SK-N-SH (cell line): ENCODE results near the gene PRDM5. TPM values are rescaled to one million over a fixed set of nuclear protein-coding genes. Genes with fewer than 3 reads are reported as not detected.

Source experiments
- CTCF ChIA-PET: fragments of 300-600, 350-600 bp; formaldehyde crosslinking; extraction: SDS; loops from one replicate; lab custom pipeline; 2021; lab: Yijun Ruan, JAX
- POLR2A ChIA-PET: fragments of 350-600 bp; sonication (Branson Sonifier 250); formaldehyde crosslinking; extraction: SDS; loops from one replicate; lab custom pipeline; 2020; ENCODE audit warnings: antibody characterized with exemption, inconsistent platforms; lab: Yijun Ruan, JAX
- DNase-seq: peaks from one replicate; pipeline ENCODE4 v3.0.0; 2012
- H2AFZ ChIP-seq: fragments of 200-600 bp; sonication (generic); 2 replicates; pipeline ENCODE4 v1.8.1; 2016; ENCODE audit warnings: antibody characterized with exemption, mild to moderate bottlenecking, low read depth
- H3F3A ChIP-seq: fragments of 200-600 bp; sonication (generic); replicated peaks from 2 replicates; pipeline ENCODE3; 2016; ENCODE audit warnings: antibody characterized with exemption, mild to moderate bottlenecking; ENCODE audit not compliant: insufficient read depth
- H3K27ac ChIP-seq, 2 experiments: fragments of 200-500 bp in 1 of 2; fragments of 200-600 bp in 1 of 2; sonication (Bioruptor generic) in 1 of 2; sonication (generic), shearing (Covaris generic) in 1 of 2; 2 replicates each; pipeline versions ENCODE4 v1.5.1 to v1.6.1; 2014 to 2016; ENCODE audit warnings: low read depth in 2 of 2, inconsistent platforms in 1 of 2, low read length in 1 of 2, mild to moderate bottlenecking in 1 of 2, mixed read lengths in 1 of 2
- H3K27me3 ChIP-seq: fragments of 200-600 bp; sonication (generic), shearing (Covaris generic); 2 replicates; pipeline ENCODE4 v1.6.1; 2016; ENCODE audit warnings: mixed run types; ENCODE audit not compliant: insufficient read depth
- H3K36me3 ChIP-seq, 2 experiments: fragments of 200-500 bp in 1 of 2; fragments of 200-600 bp in 1 of 2; sonication (Bioruptor generic) in 1 of 2; sonication (generic) in 1 of 2; replicated peaks in 1 of 2; 2 replicates each; pipeline versions ENCODE3 to v1.5.1; 2014 to 2016; ENCODE audit warnings: low read length in 1 of 2, mild to moderate bottlenecking in 1 of 2; ENCODE audit not compliant: insufficient read depth in 2 of 2, control insufficient read depth in 1 of 2
- H3K4me1 ChIP-seq, 2 experiments: fragments of 200-500 bp in 1 of 2; fragments of 200-600 bp in 1 of 2; sonication (Bioruptor generic) in 1 of 2; sonication (generic), shearing (Covaris generic) in 1 of 2; 2 replicates each; pipeline versions ENCODE4 v1.5.1 to v1.6.1; 2014 to 2016; ENCODE audit warnings: low read depth in 1 of 2, low read length in 1 of 2, mixed run types in 1 of 2; ENCODE audit not compliant: insufficient read depth in 2 of 2, control insufficient read depth in 1 of 2
- H3K4me2 ChIP-seq: fragments of 200-600 bp; sonication (generic), shearing (Covaris generic); 2 replicates; pipeline ENCODE4 v1.6.1; 2017; ENCODE audit warnings: mixed run types
- H3K4me3 ChIP-seq, 2 experiments: fragments of 200-500 bp in 1 of 2; fragments of 200-600 bp in 1 of 2; sonication (Bioruptor generic) in 1 of 2; sonication (generic), shearing (Covaris generic) in 1 of 2; 2 replicates each; pipeline versions ENCODE4 v1.5.1 to v1.8.1; 2014 to 2016; ENCODE audit warnings: low read depth in 2 of 2, inconsistent platforms in 1 of 2, low read length in 1 of 2, mild to moderate bottlenecking in 1 of 2, mixed read lengths in 1 of 2, moderate library complexity in 1 of 2
- H3K79me2 ChIP-seq: fragments of 200-600 bp; sonication (generic); 2 replicates; pipeline ENCODE4 v1.8.1; 2017; ENCODE audit warnings: mild to moderate bottlenecking; ENCODE audit not compliant: insufficient read depth
- H3K9ac ChIP-seq: fragments of 200-600 bp; sonication (generic); 2 replicates; pipeline ENCODE4 v1.6.1; 2017; ENCODE audit warnings: mixed run types
- H3K9me2 ChIP-seq: fragments of 200-600 bp; sonication (generic); 2 replicates; pipeline ENCODE4 v1.6.1; 2017; ENCODE audit warnings: mixed run types
- H3K9me3 ChIP-seq: fragments of 200-600 bp; sonication (generic); 2 replicates; pipeline ENCODE4 v1.6.1; 2017; ENCODE audit warnings: mixed run types, mild to moderate bottlenecking, moderate library complexity
- H4K20me1 ChIP-seq: fragments of 200-600 bp; sonication (generic); 2 replicates; pipeline ENCODE4 v1.6.1; 2017; ENCODE audit warnings: mild to moderate bottlenecking, mixed run types; ENCODE audit not compliant: insufficient read depth
- FOSL2 ChIP-seq: IDR thresholded peaks from 2 replicates; pipeline ENCODE4 v1.4.0; 2012; ENCODE audit warnings: low read depth, mild to moderate bottlenecking, moderate library complexity, borderline replicate concordance
- FOXJ3 ChIP-seq: sonication (generic); formaldehyde crosslinking; IDR thresholded peaks from 2 replicates; pipeline ENCODE4 v1.5.1; 2020; ENCODE audit warnings: mild to moderate bottlenecking, missing genetic modification reagents
- GATA2 ChIP-seq: sonication (generic); formaldehyde crosslinking; IDR thresholded peaks from 2 replicates; pipeline ENCODE4 v1.5.0; 2020; ENCODE audit warnings: mild to moderate bottlenecking, missing genetic modification reagents
- PBX3 ChIP-seq: IDR thresholded peaks from 2 replicates; pipeline ENCODE4; 2012
- POLR2AphosphoS5 ChIP-seq: IDR thresholded peaks from 2 replicates; pipeline ENCODE4 v1.6.1; 2012; ENCODE audit warnings: low read depth, low read length
- RAD21 ChIP-seq: IDR thresholded peaks from 2 replicates; pipeline ENCODE4 v1.6.1; 2012; ENCODE audit warnings: mild to moderate bottlenecking, low read length
- RCOR1 ChIP-seq: fragments of 150-350 bp; IDR thresholded peaks from 2 replicates; pipeline ENCODE4 v1.6.1; 2017; ENCODE audit warnings: antibody characterized with exemption, low read length
- RXRA ChIP-seq: IDR thresholded peaks from 2 replicates; pipeline ENCODE4 v1.4.0; 2012; ENCODE audit warnings: low read depth, mild to moderate bottlenecking, borderline replicate concordance
- TCF12 ChIP-seq: IDR thresholded peaks from 2 replicates; pipeline ENCODE4 v1.4.0; 2012
- TEAD4 ChIP-seq: IDR thresholded peaks from 2 replicates; pipeline ENCODE4 v1.4.0; 2012; ENCODE audit warnings: mild to moderate bottlenecking, borderline replicate concordance; ENCODE audit not compliant: insufficient read depth
- USF2 ChIP-seq: fragments of 150-350 bp; IDR thresholded peaks from 2 replicates; pipeline ENCODE4 v1.6.1; 2017; ENCODE audit warnings: antibody characterized with exemption, low read length, low read depth, borderline replicate concordance
- WGBS: methylation state at CpG from one replicate; pipeline ENCODE4 v1.1.6; 2017; ENCODE audit warnings: low lambda C conversion rate; 5-methylcytosine and 5-hydroxymethylcytosine counted together
- polyA plus RNA-seq, 3 experiments: library from polyadenylated mRNA; depleted of rRNA; stranded (reverse); fragments of >200 nt; gene quantifications; 2 replicates each; pipeline ENCODE4 v1.2.3, GENCODE V29; 2012
- TF ChIP-seq, protein P1 (sequence below): fragments of 200-600 bp; sonication (generic); IDR thresholded peaks from 2 replicates; pipeline ENCODE4 v1.6.1; 2017; ENCODE audit warnings: antibody characterized with exemption, mild to moderate bottlenecking, moderate library complexity
- TF ChIP-seq, protein P2 (sequence below): IDR thresholded peaks from 2 replicates; pipeline ENCODE4 v1.4.0; 2012; ENCODE audit warnings: low read depth, borderline replicate concordance

Gene PRDM5
- polyA plus RNA-seq, 1 of the 3 experiments (the other 2 are of a cell fraction), result 3.8 TPM

DNA sequence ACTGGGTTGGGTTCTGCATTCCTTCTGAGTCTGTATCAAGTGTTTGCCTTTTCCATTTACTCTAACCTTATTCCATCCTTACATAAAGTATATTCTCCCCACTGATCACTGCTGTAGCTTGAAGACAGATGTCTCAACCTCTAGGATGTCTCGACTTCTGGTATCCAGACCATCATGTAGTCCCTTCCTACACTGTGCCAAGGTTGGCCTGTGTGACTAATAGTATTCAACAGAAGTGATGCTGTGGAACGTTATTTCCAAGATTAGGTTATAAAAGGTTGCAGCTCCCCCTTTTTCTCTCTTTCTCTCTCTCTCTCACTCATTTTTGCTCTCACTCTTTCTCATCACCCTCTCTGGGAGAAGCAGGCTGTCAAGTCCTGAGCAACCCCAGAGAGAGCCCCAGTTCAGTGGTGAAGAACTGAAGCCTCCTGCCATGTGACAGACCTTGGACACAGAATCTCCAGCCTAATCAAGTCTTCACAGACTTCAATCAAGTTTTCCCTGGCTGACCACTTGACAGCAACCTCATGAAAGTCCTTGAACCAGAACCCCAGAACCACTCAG is 75.4 kb downstream of the PRDM5 start:
- WGBS, result 93% methylated on average over 2 of the region's 2 CpGs
- Histone ChIP-seq H3K9me2 (no peaks in the 10 kb centered on the region), H3K27me3 (no peaks in the 10 kb centered on the region), H3K36me3 (peaks cover 0 to 3% of the 10 kb centered on the region in 2 experiments), H2AFZ (no peak overlapping the region), H3K4me3 (no peak overlapping the region), H4K20me1 (no peaks in the 10 kb centered on the region), H3F3A (peaks cover 6% of the 10 kb centered on the region), H3K27ac (no peak overlapping the region), H3K79me2 (no peaks in the 10 kb centered on the region), H3K9me3 (no peaks in the 10 kb centered on the region), H3K9ac (no peak overlapping the region), H3K4me2 (no peak overlapping the region), H3K4me1 (peaks cover 2 to 3% of the 10 kb centered on the region in 2 experiments; a peak in 3 of 4 replicates)
- ChIA-PET POLR2A (no interaction called here), CTCF (no interaction called here)
- TF ChIP-seq FOXJ3 (CRISPR knock-in tag) (no peak), GATA2 (CRISPR knock-in tag) (no peak), FOSL2 (no peak), PBX3 (no peak), RCOR1 (no peak), TCF12 (no peak), RXRA (no peak), POLR2AphosphoS5 (no peak), TEAD4 (no peak), USF2 (no peak), RAD21 (no peak)
- TF ChIP-seq, protein P1, sequence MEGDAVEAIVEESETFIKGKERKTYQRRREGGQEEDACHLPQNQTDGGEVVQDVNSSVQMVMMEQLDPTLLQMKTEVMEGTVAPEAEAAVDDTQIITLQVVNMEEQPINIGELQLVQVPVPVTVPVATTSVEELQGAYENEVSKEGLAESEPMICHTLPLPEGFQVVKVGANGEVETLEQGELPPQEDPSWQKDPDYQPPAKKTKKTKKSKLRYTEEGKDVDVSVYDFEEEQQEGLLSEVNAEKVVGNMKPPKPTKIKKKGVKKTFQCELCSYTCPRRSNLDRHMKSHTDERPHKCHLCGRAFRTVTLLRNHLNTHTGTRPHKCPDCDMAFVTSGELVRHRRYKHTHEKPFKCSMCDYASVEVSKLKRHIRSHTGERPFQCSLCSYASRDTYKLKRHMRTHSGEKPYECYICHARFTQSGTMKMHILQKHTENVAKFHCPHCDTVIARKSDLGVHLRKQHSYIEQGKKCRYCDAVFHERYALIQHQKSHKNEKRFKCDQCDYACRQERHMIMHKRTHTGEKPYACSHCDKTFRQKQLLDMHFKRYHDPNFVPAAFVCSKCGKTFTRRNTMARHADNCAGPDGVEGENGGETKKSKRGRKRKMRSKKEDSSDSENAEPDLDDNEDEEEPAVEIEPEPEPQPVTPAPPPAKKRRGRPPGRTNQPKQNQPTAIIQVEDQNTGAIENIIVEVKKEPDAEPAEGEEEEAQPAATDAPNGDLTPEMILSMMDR, result no peak
- TF ChIP-seq, protein P2, sequence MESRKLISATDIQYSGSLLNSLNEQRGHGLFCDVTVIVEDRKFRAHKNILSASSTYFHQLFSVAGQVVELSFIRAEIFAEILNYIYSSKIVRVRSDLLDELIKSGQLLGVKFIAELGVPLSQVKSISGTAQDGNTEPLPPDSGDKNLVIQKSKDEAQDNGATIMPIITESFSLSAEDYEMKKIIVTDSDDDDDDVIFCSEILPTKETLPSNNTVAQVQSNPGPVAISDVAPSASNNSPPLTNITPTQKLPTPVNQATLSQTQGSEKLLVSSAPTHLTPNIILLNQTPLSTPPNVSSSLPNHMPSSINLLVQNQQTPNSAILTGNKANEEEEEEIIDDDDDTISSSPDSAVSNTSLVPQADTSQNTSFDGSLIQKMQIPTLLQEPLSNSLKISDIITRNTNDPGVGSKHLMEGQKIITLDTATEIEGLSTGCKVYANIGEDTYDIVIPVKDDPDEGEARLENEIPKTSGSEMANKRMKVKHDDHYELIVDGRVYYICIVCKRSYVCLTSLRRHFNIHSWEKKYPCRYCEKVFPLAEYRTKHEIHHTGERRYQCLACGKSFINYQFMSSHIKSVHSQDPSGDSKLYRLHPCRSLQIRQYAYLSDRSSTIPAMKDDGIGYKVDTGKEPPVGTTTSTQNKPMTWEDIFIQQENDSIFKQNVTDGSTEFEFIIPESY, result no peak
- DNase-seq, result no peak
